Endothelial cell of umbilical vein (primary cell): ENCODE data around the gene ANKMY1. TPM values are rescaled to one million over a fixed set of nuclear protein-coding genes. Genes with fewer than 3 reads are reported as not detected.

Source experiments
- BruUV-seq: library from RNA; stranded (reverse); fragments of 400-500 nt; replicated peaks from 2 replicates; lab custom pipeline; 2021; lab: Mats Ljungman, UMichigan
- CTCF ChIA-PET: fragments of 300-600, 350-600 bp; sonication (Branson Sonifier 250); formaldehyde crosslinking; loops from one replicate; lab custom pipeline; 2021; ENCODE audit warnings: antibody characterized with exemption, inconsistent platforms; lab: Charles Lee
- POLR2A ChIA-PET: fragments of 300-600, 350-600 bp; sonication (Branson Sonifier 250); formaldehyde crosslinking; loops from one replicate; lab custom pipeline; 2021; ENCODE audit warnings: antibody characterized with exemption, inconsistent platforms; lab: Charles Lee
- DNase-seq: peaks from one replicate; pipeline ENCODE4 v3.0.0-alpha.2; 2011; ENCODE audit warnings: low read depth, low spot score
- FAIRE-seq: peaks from 2 replicates; lab custom pipeline; 2011; peaks lifted over from hg19 to GRCh38; lab: Jason Lieb, UNC
- H2AFZ ChIP-seq: 2 replicates; pipeline ENCODE4 v1.6.0; 2012; ENCODE audit warnings: low read depth, low read length, control low read depth, inconsistent platforms
- H3K27ac ChIP-seq: 2 replicates; pipeline ENCODE4 v1.5.1; 2011; ENCODE audit warnings: low read depth, mild to moderate bottlenecking, control low read depth, low read length, moderate library complexity; ENCODE audit not compliant: insufficient read depth
- H3K27me3 ChIP-seq, 2 experiments: 2 replicates each; pipeline versions ENCODE4 v1.6.0 to v1.6.1; 2011; ENCODE audit warnings: low read length in 2 of 2, mixed read lengths in 1 of 2; ENCODE audit not compliant: control insufficient read depth in 2 of 2, insufficient read depth in 2 of 2
- H3K36me3 ChIP-seq, 2 experiments: 2 replicates in 1 of 2; 3 replicates in 1 of 2; pipeline ENCODE4 v1.5.1; 2011; ENCODE audit warnings: low read length in 2 of 2, mild to moderate bottlenecking in 1 of 2, moderate library complexity in 1 of 2; ENCODE audit not compliant: control insufficient read depth in 2 of 2, insufficient read depth in 2 of 2; ENCODE audit errors: extremely low read depth in 1 of 2
- H3K4me1 ChIP-seq: 3 replicates; pipeline ENCODE4 v1.5.1; 2011; ENCODE audit warnings: mild to moderate bottlenecking, low read length; ENCODE audit not compliant: control insufficient read depth, insufficient read depth; ENCODE audit errors: extremely low read depth
- H3K4me2 ChIP-seq: 2 replicates; pipeline ENCODE4 v1.6.1; 2011; ENCODE audit warnings: low read length, control low read depth, mixed read lengths; ENCODE audit not compliant: insufficient read depth
- H3K4me3 ChIP-seq, 3 experiments: fragments of 200-600 bp in 1 of 3; sonication (generic), shearing (Covaris generic) in 1 of 3; replicated peaks in 1 of 3; 2 replicates each; pipeline ENCODE4 v1.5.1; 2011 to 2016; ENCODE audit warnings: control low read depth in 3 of 3, low read length in 3 of 3, mild to moderate bottlenecking in 2 of 3, inconsistent platforms in 1 of 3, low read depth in 1 of 3, moderate library complexity in 1 of 3; ENCODE audit not compliant: insufficient read depth in 1 of 3
- H3K79me2 ChIP-seq: 2 replicates; pipeline ENCODE4 v1.6.0; 2012; ENCODE audit warnings: low read length, inconsistent platforms; ENCODE audit not compliant: control insufficient read depth, insufficient read depth
- H3K9ac ChIP-seq: replicated peaks from 2 replicates; pipeline ENCODE3; 2011; ENCODE audit warnings: low read length, control low read depth; ENCODE audit not compliant: insufficient read depth; ENCODE audit errors: extremely low read depth
- H3K9me1 ChIP-seq: replicated peaks from 3 replicates; pipeline ENCODE4 v1.6.0; 2011; ENCODE audit warnings: mild to moderate bottlenecking, low read length; ENCODE audit not compliant: control insufficient read depth, insufficient read depth; ENCODE audit errors: extremely low read depth
- H3K9me3 ChIP-seq: replicated peaks from 2 replicates; pipeline ENCODE4 v1.5.1; 2012; ENCODE audit warnings: low read length, inconsistent platforms; ENCODE audit not compliant: control insufficient read depth, insufficient read depth
- H4K20me1 ChIP-seq: replicated peaks from 2 replicates; pipeline ENCODE3; 2011; ENCODE audit warnings: mild to moderate bottlenecking, low read length; ENCODE audit not compliant: control insufficient read depth, insufficient read depth; ENCODE audit errors: extremely low read depth
- EZH2 ChIP-seq: IDR thresholded peaks from 2 replicates; pipeline ENCODE4 v1.6.1; 2012; ENCODE audit warnings: borderline replicate concordance, low read depth, mild to moderate bottlenecking, moderate library complexity, low read length, inconsistent platforms; ENCODE audit not compliant: severe bottlenecking
- FOS ChIP-seq: IDR thresholded peaks from 2 replicates; pipeline ENCODE4 v1.6.1; 2011; ENCODE audit warnings: mild to moderate bottlenecking, low read length, moderate library complexity, borderline replicate concordance; ENCODE audit not compliant: insufficient read depth
- GATA2 ChIP-seq: IDR thresholded peaks from 2 replicates; pipeline ENCODE4 v1.7.0; 2011; ENCODE audit warnings: low read depth, mild to moderate bottlenecking, moderate library complexity, mixed read lengths, low read length; ENCODE audit not compliant: insufficient read length, insufficient read depth
- JUN ChIP-seq: IDR thresholded peaks from 2 replicates; pipeline ENCODE4 v1.6.1; 2011; ENCODE audit warnings: borderline replicate concordance, low read depth; ENCODE audit not compliant: insufficient read length, insufficient read depth
- MYC ChIP-seq: IDR thresholded peaks from one replicate; pipeline ENCODE4 v1.6.1; 2011; ENCODE audit warnings: mild to moderate bottlenecking, low read depth, low read length
- POLR2A ChIP-seq: IDR thresholded peaks from 2 replicates; pipeline ENCODE4 v1.6.1; 2012; ENCODE audit warnings: low read depth, mild to moderate bottlenecking, control low read depth, low read length
- POLR2AphosphoS5 ChIP-seq: IDR thresholded peaks from 2 replicates; pipeline ENCODE4 v1.6.1; 2012; ENCODE audit warnings: low read depth, mild to moderate bottlenecking, control low read depth, low read length, moderate library complexity; ENCODE audit not compliant: insufficient read depth
- dilution Hi-C: fragments of 300-500 bp; cut with MboI; formaldehyde crosslinking; loops from one replicate; pipeline ENCODE4 v1.15.0; 2019; ENCODE audit warnings: low sequenced_read_pairs; ENCODE audit not compliant: extremely low pct_ligation_motif_present
- intact Hi-C: fragments of 100-400 bp; cut with micrococcal nuclease; formaldehyde crosslinking; loops from one replicate; pipeline ENCODE4 v1.10.0; 2022
- polyA plus RNA-seq, 4 experiments: library from polyadenylated mRNA; depleted of rRNA in 3 of 4; stranded (reverse) in 3 of 4; unstranded in 1 of 4; fragments of >200 nt; gene quantifications; 2 replicates each; pipeline versions ENCODE4 v1.2.1 to v1.2.3, GENCODE V29; 2011 to 2012; ENCODE audit warnings: missing spikeins in 1 of 4
- total RNA-seq: library from RNA; stranded (reverse); gene quantifications from 2 replicates; pipeline ENCODE4 v1.2.3, GENCODE V29; 2021
- TF ChIP-seq, protein P1 (sequence below): IDR thresholded peaks from 2 replicates; pipeline ENCODE4 v1.6.1; 2011; ENCODE audit not compliant: insufficient read depth, insufficient read length
- TF ChIP-seq, protein P2 (sequence below), 2 donors: IDR thresholded peaks; 1 replicate in 1 of 2; 2 replicates in 1 of 2; pipeline ENCODE4 v1.5.1; 2011; ENCODE audit warnings: low read length in 2 of 2, mild to moderate bottlenecking in 2 of 2, moderate library complexity in 2 of 2, control low read depth in 1 of 2, inconsistent platforms in 1 of 2, low read depth in 1 of 2; ENCODE audit not compliant: insufficient read depth in 1 of 2; ENCODE audit errors: extremely low read depth in 1 of 2

ANKMY1 gene
- total and polyA plus RNA-seq, 2 donors (not counting 3 experiments of a cell fraction or from before 2014, with no cell fraction given), result 9.0 to 16.0 TPM

DNA sequence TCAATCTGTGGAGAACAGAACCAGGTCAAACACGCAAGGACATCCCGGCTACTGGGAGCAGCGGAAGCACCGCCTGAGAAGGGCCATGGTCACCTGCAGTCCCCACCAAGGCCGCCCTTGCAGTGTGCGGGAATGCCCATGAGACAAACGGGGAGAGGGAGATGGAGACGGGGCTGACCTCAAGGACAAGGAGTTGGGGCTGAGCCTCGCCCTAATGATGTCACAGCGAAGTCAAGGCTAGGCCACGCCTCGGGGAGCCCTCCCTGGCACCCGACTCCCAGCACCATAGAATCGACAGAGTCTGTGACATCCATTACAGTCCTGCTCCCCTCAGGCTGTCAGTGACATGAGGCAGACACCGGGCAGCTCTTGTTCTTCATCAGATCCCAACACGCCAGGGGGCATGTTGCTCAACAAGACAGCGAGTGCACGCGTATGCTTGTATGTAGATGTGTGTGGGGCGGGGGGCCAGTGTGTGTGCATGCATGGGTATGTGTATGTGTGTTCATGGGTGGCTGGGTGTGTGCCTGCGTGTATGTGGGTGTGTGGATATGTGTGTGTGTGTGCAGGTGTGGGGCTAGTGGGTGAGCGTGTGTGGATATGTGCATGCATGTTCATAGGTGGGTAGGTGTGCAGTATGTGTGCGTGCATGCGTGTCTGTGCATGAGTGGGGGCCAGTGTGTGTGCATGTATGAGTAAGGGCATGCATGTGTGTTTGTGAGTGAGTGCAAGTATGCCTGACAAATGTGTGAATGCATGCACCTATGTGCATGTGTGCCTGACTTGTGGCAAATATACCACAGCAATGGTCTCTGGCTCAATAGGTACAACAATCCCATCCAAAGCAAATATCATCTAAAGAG, 57.0 kb downstream of the ANKMY1 start:
- DNase-seq (no peak), FAIRE-seq (no peak)
- BruUV-seq, result no TSS peak
- ChIA-PET POLR2A (no interaction called here), CTCF (no interaction called here)
- dilution Hi-C loops (no loop called here), intact Hi-C loops (no loop called here)
- TF ChIP-seq FOS (no peak), JUN (no peak), EZH2 (no peak), MYC (no peak), GATA2 (no peak), POLR2AphosphoS5 (no peak), POLR2A (no peak)
- TF ChIP-seq, protein P1, sequence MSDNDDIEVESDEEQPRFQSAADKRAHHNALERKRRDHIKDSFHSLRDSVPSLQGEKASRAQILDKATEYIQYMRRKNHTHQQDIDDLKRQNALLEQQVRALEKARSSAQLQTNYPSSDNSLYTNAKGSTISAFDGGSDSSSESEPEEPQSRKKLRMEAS, result no peak
- TF ChIP-seq, protein P2, sequence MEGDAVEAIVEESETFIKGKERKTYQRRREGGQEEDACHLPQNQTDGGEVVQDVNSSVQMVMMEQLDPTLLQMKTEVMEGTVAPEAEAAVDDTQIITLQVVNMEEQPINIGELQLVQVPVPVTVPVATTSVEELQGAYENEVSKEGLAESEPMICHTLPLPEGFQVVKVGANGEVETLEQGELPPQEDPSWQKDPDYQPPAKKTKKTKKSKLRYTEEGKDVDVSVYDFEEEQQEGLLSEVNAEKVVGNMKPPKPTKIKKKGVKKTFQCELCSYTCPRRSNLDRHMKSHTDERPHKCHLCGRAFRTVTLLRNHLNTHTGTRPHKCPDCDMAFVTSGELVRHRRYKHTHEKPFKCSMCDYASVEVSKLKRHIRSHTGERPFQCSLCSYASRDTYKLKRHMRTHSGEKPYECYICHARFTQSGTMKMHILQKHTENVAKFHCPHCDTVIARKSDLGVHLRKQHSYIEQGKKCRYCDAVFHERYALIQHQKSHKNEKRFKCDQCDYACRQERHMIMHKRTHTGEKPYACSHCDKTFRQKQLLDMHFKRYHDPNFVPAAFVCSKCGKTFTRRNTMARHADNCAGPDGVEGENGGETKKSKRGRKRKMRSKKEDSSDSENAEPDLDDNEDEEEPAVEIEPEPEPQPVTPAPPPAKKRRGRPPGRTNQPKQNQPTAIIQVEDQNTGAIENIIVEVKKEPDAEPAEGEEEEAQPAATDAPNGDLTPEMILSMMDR (IDR thresholded peaks at IDR 0.05; ENCODE audit: extremely low read depth in 1 of 2, insufficient read depth in 1 of 2, low read depth in 1 of 2, low read length in 2 of 2), result no peak
- no peak overlapping the region for H2AFZ ChIP-seq
- H4K20me1 ChIP-seq, result no peaks in the 10 kb centered on the region
- H3K4me1 ChIP-seq, result no peaks in the 10 kb centered on the region
- no peaks in the 10 kb centered on the region for H3K27me3 ChIP-seq
- no peak overlapping the region for H3K4me3 ChIP-seq
- no peak overlapping the region for H3K27ac ChIP-seq
- no peaks in the 10 kb centered on the region for H3K9me3 ChIP-seq
- no peak overlapping the region for H3K9ac ChIP-seq
- H3K4me2 ChIP-seq, result no peak overlapping the region
- no peaks in the 10 kb centered on the region for H3K36me3 ChIP-seq
- no peaks in the 10 kb centered on the region for H3K9me1 ChIP-seq
- no peaks in the 10 kb centered on the region for H3K79me2 ChIP-seq
